ENCODE measurements around the gene CLCN7.

CLCN7 gene, protein sequence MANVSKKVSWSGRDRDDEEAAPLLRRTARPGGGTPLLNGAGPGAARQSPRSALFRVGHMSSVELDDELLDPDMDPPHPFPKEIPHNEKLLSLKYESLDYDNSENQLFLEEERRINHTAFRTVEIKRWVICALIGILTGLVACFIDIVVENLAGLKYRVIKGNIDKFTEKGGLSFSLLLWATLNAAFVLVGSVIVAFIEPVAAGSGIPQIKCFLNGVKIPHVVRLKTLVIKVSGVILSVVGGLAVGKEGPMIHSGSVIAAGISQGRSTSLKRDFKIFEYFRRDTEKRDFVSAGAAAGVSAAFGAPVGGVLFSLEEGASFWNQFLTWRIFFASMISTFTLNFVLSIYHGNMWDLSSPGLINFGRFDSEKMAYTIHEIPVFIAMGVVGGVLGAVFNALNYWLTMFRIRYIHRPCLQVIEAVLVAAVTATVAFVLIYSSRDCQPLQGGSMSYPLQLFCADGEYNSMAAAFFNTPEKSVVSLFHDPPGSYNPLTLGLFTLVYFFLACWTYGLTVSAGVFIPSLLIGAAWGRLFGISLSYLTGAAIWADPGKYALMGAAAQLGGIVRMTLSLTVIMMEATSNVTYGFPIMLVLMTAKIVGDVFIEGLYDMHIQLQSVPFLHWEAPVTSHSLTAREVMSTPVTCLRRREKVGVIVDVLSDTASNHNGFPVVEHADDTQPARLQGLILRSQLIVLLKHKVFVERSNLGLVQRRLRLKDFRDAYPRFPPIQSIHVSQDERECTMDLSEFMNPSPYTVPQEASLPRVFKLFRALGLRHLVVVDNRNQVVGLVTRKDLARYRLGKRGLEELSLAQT

DNA sequence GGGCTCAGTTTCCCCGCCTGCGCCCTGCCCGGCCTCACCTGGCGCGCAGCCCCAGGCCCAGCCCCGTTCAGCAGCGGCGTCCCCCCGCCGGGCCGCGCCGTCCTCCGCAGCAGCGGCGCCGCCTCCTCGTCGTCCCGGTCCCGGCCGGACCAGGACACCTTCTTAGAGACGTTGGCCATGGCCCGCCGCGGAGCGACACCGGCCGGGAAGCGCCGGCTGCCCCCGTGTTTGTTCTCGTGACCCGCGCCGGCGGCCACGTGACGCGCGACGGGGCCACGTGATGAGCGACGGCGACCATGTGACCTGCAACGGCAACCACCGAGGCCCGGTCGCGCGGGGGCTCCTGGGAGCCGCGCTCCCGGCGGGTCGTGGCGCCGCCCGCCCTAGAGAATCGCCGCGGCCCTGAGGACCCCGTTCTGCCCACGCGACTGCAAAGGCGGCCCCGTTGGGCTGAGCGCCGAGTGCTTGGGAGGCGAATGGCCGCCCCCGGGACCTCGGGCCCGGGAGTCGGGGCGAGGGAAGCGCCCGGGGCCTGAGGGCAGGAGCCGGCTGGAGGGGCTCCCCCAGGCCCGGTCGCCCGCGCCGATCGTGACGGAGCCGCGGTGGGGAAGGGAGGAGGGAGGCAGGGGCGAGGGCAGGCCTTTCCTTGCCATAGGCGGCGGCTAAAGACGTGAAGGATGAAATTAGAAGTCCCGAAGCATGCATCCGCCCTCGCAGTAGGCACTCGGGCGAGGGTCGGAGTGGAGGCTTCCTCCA is at the start of gene CLCN7:
TSS of gene CLCN7 (minus strand) at position 233 of the 756 bp plus-strand sequence. CDS start at position 179, 54 bp downstream.
- peak within 1 kb of the TSS; percentile 92 for H3K9ac ChIP-seq
- peak within 1 kb of the TSS; percentile 98 for H2AFZ ChIP-seq (ENCODE audit: low read depth)
- H3K79me2 ChIP-seq (ENCODE audit: insufficient read depth, low read depth), result peaks cover 12% of the 10 kb centered on the region; the same call in 1 of the 2 replicates
- H3K27ac ChIP-seq, result peak within 1 kb of the TSS; percentile 68
- H3K36me3 ChIP-seq (ENCODE audit: insufficient read depth), result no peaks in the 10 kb centered on the region
- H3K4me3 ChIP-seq (IDR thresholded peaks at IDR 0.05; ENCODE audit: insufficient read depth, low read depth, low read length), result peak within 1 kb of the TSS; percentile 70
- H3K27me3 ChIP-seq (ENCODE audit: insufficient read depth, low read depth), result no peaks in the 10 kb centered on the region; the same call in 1 of the 2 replicates
- peaks cover 16% of the 10 kb centered on the region for H3K4me1 ChIP-seq (ENCODE audit: low read depth, poor library complexity, severe bottlenecking)
- H3K4me2 ChIP-seq, result peak within 1 kb of the TSS; percentile 95
- TF ChIP-seq, protein P1, sequence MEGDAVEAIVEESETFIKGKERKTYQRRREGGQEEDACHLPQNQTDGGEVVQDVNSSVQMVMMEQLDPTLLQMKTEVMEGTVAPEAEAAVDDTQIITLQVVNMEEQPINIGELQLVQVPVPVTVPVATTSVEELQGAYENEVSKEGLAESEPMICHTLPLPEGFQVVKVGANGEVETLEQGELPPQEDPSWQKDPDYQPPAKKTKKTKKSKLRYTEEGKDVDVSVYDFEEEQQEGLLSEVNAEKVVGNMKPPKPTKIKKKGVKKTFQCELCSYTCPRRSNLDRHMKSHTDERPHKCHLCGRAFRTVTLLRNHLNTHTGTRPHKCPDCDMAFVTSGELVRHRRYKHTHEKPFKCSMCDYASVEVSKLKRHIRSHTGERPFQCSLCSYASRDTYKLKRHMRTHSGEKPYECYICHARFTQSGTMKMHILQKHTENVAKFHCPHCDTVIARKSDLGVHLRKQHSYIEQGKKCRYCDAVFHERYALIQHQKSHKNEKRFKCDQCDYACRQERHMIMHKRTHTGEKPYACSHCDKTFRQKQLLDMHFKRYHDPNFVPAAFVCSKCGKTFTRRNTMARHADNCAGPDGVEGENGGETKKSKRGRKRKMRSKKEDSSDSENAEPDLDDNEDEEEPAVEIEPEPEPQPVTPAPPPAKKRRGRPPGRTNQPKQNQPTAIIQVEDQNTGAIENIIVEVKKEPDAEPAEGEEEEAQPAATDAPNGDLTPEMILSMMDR (conservative IDR thresholded peaks at IDR 0.05; ENCODE audit: low read depth, low read length), result no peak
- H4K20me1 ChIP-seq (ENCODE audit: insufficient read depth), result no peaks in the 10 kb centered on the region

DNA sequence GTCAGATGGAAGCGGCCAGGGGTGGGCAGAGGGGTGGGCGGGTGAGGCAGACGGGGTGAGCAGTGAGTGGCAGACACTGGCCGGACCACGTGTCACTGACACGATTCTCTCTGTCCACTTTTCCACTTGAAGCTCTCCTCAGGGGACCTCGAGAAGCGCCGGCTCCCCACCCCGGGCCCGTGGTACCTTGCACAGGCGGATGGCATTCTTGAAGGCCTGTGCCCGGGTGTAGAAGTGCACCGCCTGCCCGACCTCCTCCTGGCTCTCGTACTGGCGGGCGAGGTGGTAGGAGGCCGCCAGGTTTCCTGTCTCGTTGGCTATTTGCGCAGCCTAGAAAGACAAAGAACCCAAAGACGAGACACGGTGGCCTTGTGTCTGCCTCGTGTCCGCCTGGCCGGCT is 49.5 kb upstream of the CLCN7 start:
- no peak overlapping the region for H3K9ac ChIP-seq
- H3K4me2 ChIP-seq, result no peak overlapping the region
- no peak overlapping the region for H3K4me3 ChIP-seq (IDR thresholded peaks at IDR 0.05; ENCODE audit: insufficient read depth, low read depth, low read length)
- no peaks in the 10 kb centered on the region for H3K4me1 ChIP-seq (ENCODE audit: low read depth, poor library complexity, severe bottlenecking)
- H3K27ac ChIP-seq, result no peak overlapping the region
- TF ChIP-seq, protein P1 (conservative IDR thresholded peaks at IDR 0.05; ENCODE audit: low read depth, low read length), result no peak
- H3K36me3 ChIP-seq (ENCODE audit: insufficient read depth), result no peaks in the 10 kb centered on the region
- no peak overlapping the region for H2AFZ ChIP-seq (ENCODE audit: low read depth)
- H4K20me1 ChIP-seq (ENCODE audit: insufficient read depth), result no peaks in the 10 kb centered on the region
- H3K27me3 ChIP-seq (ENCODE audit: insufficient read depth, low read depth), result peaks cover 19% of the 10 kb centered on the region
- no peaks in the 10 kb centered on the region for H3K79me2 ChIP-seq (ENCODE audit: insufficient read depth, low read depth)

- TF ChIP-seq, protein P1 (conservative IDR thresholded peaks at IDR 0.05; ENCODE audit: low read depth, low read length), result no peak
- Histone ChIP-seq H3K4me2 (no peak overlapping the region), H3K9ac (no peak overlapping the region), H3K4me1 (ENCODE audit: low read depth, poor library complexity, severe bottlenecking) (no peaks in the 10 kb centered on the region), H3K79me2 (ENCODE audit: insufficient read depth, low read depth) (no peaks in the 10 kb centered on the region), H2AFZ (ENCODE audit: low read depth) (no peak overlapping the region), H3K4me3 (IDR thresholded peaks at IDR 0.05; ENCODE audit: insufficient read depth, low read depth, low read length) (no peak overlapping the region), H3K27me3 (ENCODE audit: insufficient read depth, low read depth) (peaks cover 17% of the 10 kb centered on the region), H3K27ac (no peak overlapping the region), H4K20me1 (ENCODE audit: insufficient read depth) (no peaks in the 10 kb centered on the region), H3K36me3 (ENCODE audit: insufficient read depth) (no peaks in the 10 kb centered on the region)
Measured at GRCh38 chr16:1523581-1524245, 48.9 kb upstream of the CLCN7 start.

DNA sequence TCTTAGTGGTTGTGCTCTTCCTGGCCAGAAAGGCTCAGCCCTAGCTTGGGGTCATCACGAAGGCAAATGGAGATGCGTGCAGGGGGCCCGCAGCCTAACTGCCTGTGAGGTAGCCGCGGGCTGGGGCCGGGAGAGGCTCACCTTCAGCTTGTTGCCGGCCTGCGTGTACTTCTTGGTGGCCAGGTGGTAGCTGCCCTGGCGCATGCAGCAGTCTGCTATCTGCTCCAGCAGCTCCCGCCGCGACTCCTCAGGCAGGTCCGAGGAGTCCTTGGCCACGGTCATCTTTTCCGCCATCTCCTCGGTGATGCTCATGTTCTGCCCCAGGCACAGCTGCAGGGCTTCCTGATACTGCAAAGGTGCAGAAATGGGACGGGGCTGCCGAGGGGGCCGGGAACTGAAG is 45.6 kb upstream of the CLCN7 start:
- H3K9ac ChIP-seq, result no peak overlapping the region
- peaks cover 3% of the 10 kb centered on the region; the same call in 1 of the 2 replicates for H3K27me3 ChIP-seq (ENCODE audit: insufficient read depth, low read depth)
- TF ChIP-seq, protein P1 (conservative IDR thresholded peaks at IDR 0.05; ENCODE audit: low read depth, low read length), result no peak
- no peak overlapping the region for H3K4me3 ChIP-seq (IDR thresholded peaks at IDR 0.05; ENCODE audit: insufficient read depth, low read depth, low read length)
- no peaks in the 10 kb centered on the region for H3K79me2 ChIP-seq (ENCODE audit: insufficient read depth, low read depth)
- H3K36me3 ChIP-seq (ENCODE audit: insufficient read depth), result no peaks in the 10 kb centered on the region
- no peaks in the 10 kb centered on the region for H3K4me1 ChIP-seq (ENCODE audit: low read depth, poor library complexity, severe bottlenecking)
- H4K20me1 ChIP-seq (ENCODE audit: insufficient read depth), result no peaks in the 10 kb centered on the region
- no peak overlapping the region for H3K4me2 ChIP-seq
- no peak overlapping the region for H3K27ac ChIP-seq
- H2AFZ ChIP-seq (ENCODE audit: low read depth), result no peak overlapping the region

Data from KMS-11 (cell line).